ENCODE data around the gene OTUB2.

Gene OTUB2

DNA sequence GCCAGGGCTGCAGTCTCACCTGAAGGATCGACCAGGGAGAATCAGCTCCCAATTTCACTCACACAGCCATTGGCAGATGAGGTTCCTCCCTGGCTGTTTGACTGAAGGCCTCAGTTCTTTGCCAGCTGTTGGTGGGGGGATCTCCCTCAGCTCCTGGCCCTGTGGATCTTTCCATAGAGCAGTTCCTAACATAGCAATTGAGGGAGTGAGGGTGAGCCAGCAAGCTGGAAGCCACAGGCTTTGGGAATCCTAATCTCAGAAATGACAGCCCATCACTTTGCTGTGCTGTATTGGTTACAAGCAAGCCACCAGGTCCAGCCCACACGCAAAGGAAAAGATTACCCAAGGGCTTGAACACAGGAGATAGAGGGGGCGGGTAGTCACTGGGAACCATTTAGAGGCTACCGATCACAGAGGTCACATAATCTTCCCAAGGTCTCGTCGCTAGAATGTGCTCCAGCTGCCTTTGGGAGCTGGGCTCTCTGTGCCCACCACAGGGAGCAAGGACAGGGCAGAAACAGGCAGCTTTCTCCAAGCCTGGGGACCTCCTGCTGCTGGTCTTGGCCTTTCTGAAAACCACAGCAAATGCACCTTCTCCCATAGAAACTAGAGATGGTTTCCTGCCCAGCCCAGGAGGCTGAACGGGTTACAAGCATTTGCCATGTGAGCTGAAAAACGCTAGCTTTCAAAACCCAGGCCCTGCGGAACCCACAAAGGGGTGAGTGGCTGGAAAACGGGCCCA lies 4.6 kb upstream of the OTUB2 start:
- no peak for DNase-seq (ENCODE audit: low read depth)

GRCh38 chr14:94022532-94023411 lies 3.4 kb upstream of the OTUB2 start:
- no peak for DNase-seq (ENCODE audit: low read depth)

DNA sequence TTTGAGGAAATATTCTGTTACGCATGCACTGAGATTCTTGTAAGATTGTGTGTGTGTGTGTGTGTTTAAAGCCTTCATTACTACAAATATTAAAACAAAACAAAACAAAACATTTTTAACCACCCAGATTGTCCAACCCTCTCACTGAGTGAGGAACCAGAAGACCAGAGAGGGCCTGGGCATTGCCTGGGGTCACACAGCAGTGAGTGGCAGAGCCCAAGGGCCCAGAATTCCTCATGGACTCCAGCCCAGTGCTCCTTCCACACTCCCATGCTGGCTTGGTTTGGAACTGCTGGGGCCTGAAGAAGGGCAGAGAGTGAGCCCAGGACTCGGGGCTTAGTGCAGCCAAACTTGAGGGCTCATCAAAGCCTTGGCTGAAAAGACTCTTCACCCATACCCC lies 1.6 kb upstream of the OTUB2 start:
- DNase-seq (ENCODE audit: low read depth): no peak

DNA sequence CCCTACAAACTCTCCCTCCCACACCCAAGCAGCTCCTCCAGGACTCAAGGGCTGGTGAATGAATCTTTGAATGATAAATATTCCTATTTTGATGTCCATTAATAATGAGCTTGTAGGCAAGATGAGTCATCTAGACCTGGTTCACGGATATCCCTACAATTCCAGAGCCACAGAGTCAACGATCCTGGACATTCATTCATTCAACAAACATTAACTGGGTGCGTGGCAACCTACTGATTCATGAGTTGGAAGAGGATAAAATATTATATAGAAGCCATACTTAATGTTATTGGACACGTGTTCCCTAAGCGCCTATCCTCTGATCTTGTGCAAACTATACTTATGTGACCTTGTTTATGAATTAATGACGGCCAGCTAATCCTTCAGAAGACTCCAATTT lies 420 bp upstream of the OTUB2 start:
- no peak for DNase-seq (ENCODE audit: low read depth)

DNA sequence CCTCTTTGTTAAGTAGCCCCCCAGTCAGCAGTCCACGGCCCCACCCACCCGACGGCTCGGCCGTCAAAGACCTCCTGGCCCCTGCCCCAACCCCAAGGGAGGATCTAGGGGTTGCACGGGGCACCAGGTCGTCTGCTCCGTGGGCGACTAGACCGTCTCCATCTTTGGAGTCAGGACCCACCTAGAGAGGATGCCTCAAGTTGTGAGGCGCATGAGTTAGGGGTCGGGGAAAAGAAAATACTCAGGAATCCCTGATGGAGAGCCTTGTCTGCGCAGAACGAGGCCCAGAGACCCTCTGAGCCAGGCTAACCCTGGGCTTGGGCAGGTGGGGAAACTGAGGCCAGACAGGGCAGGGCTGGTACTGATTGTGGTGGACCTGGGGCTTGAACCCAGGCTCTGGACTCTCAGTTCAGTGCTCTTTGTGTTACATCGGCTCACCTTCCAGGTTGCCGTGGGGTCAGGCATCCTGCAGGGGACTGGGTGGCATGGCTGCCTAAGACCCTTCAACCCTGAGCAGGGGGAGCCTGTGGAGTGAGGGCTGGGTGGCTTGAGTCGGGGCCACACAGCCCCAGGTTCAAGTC lies 839 bp downstream of the OTUB2 start:
- no peak for DNase-seq (ENCODE audit: low read depth)

- no peak for DNase-seq (ENCODE audit: low read depth)
Observed at GRCh38 chr14:94027566-94028449, 1.7 kb downstream of the OTUB2 start.

DNA sequence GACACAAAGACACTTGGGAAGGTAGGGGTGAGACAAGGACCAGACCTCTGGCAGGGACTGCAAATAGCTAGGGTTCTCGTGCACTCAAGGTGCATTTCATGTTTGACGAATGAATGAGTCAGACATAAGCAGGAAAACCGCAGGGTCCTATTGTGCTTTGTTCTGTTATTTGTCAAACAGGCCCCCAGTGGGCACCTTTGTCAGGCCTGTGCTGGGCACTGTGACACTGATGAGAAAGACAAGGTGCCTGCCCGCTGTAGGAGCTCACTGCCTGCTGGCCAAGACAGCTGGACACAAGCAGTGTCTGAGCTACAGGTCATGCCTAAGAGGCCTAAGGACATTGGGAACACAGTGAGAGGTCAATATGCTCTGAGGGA lies 2.3 kb downstream of the OTUB2 start:
- no peak for DNase-seq (ENCODE audit: low read depth)

DNA sequence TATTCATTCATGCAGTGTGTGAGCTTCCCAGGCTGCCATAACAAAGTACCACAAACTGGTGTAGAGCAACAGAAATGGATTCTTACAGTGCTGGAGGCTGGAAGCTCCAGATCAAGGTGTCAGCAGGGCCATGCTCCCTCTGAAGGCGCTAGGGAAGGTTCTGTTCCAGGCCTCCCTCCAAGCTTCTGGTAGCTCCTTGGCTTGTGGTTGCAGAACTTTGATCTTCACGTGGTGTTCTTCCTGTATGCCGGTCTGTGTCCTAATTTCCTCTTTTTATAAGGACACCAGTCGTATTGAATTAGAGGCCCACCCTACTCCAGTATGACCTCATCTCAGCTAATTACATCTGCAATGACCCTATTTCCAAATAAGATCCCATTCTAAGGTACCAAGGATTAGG lies 3.1 kb downstream of the OTUB2 start:
- no peak for DNase-seq (ENCODE audit: low read depth)

DNA sequence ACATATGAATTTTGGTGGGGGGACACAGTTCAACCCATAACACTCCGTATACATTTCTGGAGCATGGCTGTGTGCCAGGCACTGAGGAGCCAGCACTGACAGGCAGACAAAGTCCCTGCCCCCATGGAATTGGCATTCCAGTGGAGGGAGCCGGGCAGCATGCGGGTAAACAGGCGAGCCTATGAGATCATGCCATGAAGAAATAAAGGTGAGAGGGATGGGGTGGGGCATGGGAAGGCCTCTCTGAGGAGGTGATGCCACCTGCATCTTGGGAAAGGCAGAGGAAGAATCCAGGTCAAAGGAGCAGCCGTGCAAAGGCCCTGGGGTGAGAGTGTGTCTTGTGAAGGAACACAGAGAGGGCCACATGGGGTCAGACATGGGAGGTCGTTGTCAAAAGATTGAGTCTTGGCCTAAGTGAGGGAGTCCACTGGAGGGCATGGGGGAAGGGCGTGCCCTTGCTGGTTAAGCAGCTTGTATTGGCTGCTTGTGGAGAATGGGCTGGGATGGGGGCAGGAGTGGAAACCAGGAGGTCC lies 3.6 kb downstream of the OTUB2 start:
- DNase-seq (ENCODE audit: low read depth): no peak

GRCh38 chr14:94030571-94030970 lies 4.4 kb downstream of the OTUB2 start:
- no peak for DNase-seq (ENCODE audit: low read depth)

- DNase-seq (ENCODE audit: low read depth): no peak
Observed at GRCh38 chr14:94031161-94031882, 5.2 kb downstream of the OTUB2 start.

DNA sequence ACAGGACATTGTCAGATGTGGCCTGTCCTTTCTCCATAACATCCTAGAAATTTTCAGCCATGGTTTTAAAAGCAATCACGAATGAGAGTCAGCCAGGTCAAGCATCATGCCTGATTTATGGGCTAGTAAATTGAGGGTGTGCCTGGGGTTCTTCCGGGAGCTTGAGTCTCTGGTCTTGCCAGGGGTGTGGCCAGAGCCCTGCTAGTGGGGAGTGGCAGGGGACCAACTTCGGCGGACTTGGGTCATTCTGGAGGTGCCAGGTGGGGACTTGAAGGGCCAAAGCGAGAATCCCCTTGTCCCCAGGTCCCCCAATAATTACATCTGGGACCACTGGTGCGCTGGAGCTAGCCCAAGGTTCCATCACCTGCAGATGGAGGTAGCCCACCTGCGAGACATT lies 5.7 kb downstream of the OTUB2 start:
- no peak for DNase-seq (ENCODE audit: low read depth)

DNA sequence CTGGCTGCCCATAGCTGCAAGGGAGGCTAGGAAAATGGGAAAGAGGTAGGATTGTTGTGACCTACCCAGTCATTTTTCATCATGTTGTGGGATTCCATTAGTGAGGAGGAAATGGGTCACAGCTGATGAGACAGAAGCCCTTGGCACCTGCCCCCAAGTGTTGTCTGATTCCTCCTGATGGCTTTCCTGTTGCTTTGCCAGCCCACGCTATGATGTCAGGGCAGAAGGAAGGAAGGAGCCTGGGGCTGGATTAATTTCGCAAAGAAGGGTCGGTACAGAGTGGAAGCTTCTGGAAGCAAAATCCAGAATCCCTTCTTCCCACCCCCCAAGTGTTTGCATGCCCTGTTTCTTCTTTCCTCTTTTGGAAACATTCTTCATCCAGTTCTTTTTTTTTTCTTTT lies 8.7 kb downstream of the OTUB2 start:
- DNase-seq (ENCODE audit: low read depth): no peak

DNA sequence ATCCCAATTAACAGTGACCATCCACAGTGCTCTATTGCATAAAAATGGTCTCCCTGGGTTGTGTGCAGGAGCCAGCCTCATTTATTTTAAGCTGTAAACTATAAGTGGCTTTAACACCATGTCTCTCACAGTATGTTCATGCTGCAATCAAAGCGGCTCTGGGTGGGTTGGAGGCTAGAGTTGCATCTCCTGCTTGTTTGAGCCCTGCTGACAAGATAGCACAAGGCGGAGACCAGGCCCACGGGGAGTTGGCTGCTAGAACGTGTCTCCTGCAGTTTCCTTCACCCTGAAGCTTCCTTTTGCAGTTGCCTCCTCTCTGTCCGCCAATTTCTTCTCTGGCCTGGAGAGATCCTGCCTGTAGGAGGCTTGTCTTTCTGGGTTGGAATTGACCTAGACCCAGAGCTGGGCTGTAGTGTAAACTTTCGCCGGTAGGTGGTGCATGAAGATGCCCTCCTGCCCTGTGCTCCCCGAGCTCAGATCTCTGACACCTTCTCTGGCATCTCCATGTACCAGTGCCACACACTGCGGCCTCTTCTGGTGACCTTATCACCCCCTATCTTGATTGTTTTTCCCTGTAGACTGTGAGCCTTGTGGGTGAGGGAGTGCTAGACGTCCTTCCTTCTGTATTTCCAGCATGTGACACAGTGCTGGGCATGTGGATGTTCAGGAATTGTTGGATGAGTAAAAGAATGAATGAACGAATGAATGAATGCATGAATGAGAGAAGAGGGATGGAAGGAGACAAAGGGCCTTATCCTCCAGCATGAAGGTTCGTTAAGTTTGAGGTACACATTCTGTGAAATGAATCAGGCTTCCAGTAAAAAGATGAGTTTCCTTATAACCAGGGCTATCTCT lies 10.4 kb downstream of the OTUB2 start:
- DNase-seq (ENCODE audit: low read depth): peak; percentile 54

- no peak for DNase-seq (ENCODE audit: low read depth)
Observed at GRCh38 chr14:94037954-94038353, 11.8 kb downstream of the OTUB2 start.

GRCh38 chr14:94038510-94038909 lies 12.4 kb downstream of the OTUB2 start:
- DNase-seq (ENCODE audit: low read depth): no peak

DNA sequence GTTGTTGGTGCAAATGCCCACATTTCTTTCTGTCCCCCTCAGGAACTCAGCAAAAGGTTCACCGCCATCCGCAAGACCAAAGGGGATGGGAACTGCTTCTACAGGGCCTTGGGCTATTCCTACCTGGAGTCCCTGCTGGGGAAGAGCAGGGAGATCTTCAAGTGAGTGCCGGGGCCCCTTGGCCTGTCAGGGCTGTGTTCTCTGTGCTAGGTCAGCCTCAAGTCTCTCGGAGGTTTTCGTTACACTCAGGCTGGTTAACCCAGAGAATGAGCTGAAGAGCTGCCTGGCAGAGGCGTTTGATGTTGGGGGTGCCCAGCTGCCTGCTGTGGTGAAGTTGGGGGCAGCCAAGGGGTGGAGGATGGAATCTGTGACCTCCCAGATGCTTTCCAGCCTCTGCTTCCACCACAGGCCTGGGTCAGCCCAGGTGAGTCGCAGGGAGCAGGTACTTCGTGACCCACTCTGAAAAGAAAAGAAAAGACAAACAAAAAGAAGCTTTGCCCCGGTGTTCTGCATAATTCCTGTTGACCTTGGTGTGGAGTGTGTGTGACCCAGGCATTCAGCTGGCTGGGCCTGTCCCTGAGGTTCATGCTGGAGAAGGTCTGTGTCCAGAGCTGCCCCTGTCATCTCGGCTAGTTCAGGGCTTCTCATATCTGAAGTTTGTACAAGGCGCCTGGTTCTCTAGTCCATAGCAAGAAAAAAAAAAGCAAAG lies 12.9 kb downstream of the OTUB2 start:
- no peak for DNase-seq (ENCODE audit: low read depth)

- DNase-seq (ENCODE audit: low read depth): no peak
Observed at GRCh38 chr14:94040247-94040646, 14.1 kb downstream of the OTUB2 start.

- DNase-seq (ENCODE audit: low read depth): no peak
Observed at GRCh38 chr14:94040796-94041195, 14.7 kb downstream of the OTUB2 start.

All from CMK (cell line).